ENCODE data around the gene BDKRB2. TPM values are rescaled to one million over a fixed set of nuclear protein-coding genes. Genes with fewer than 3 reads are reported as not detected.

BDKRB2 gene
- total and polyA plus RNA-seq, 7 donors, result 0.11 to 0.56 (median 0.35) TPM

GRCh38 chr14:96215452-96216244 is 11.0 kb downstream of the BDKRB2 start:
- no peak for DNase-seq
- no peaks in the 10 kb centered on the region for H3K36me3 ChIP-seq (ENCODE audit: insufficient read depth in 1 of 2, low read depth in 1 of 2)
- peaks cover 0 to 2% (median 0%) of the 10 kb centered on the region in 3 donors for H3K27me3 ChIP-seq (ENCODE audit: insufficient read depth in 3 of 3, low read length in 2 of 3)
- 84 to 92% (median 88%) methylated on average over 7 of the region's 7 CpGs for WGBS, 3 donors
- no peaks in the 10 kb centered on the region for H3K9me3 ChIP-seq
- no peak overlapping the region for H3K27ac ChIP-seq
- intact Hi-C loops (cut with DNase I), result no loop called here
- ATAC-seq, result no peak
- no peak for TF ChIP-seq CTCF (IDR thresholded peaks at IDR 0.05)
- no peak overlapping the region for H3K4me3 ChIP-seq
- H3K4me1 ChIP-seq, result no peaks in the 10 kb centered on the region

DNA sequence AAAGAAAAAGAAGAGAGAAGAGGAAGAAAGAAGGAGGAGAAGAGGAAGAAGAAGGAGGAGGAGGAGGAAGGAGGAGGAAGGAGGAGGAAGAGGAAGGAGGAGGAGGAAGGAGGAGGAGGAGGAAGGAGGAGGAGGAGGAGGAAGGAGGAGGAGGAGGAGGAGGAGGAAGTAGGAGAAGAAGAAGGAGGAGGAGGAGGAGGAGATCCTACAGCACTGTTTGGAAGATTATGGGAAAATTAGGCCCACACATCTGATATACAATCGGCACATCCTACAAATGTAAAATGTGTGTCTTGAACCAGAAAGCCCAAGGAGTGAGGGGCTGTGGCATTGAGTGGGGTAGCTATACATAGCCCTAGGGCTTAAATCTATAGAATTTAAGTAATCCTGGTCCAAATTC is 12.0 kb downstream of the BDKRB2 start:
- WGBS, 3 donors, result 78 to 94% (median 88%) methylated on average over 1 of the region's 1 CpG
- no peak for DNase-seq
- Histone ChIP-seq H3K4me1 (no peaks in the 10 kb centered on the region), H3K36me3 (ENCODE audit: insufficient read depth in 1 of 2, low read depth in 1 of 2) (no peaks in the 10 kb centered on the region), H3K4me3 (no peak overlapping the region), H3K9me3 (no peaks in the 10 kb centered on the region), H3K27me3 (ENCODE audit: insufficient read depth in 3 of 3, low read length in 2 of 3) (peaks cover 0 to 2% (median 0%) of the 10 kb centered on the region in 3 donors), H3K27ac (no peak overlapping the region)
- intact Hi-C loops (cut with DNase I), result no loop called here
- no peak for TF ChIP-seq CTCF (IDR thresholded peaks at IDR 0.05)
- no peak for ATAC-seq

DNA sequence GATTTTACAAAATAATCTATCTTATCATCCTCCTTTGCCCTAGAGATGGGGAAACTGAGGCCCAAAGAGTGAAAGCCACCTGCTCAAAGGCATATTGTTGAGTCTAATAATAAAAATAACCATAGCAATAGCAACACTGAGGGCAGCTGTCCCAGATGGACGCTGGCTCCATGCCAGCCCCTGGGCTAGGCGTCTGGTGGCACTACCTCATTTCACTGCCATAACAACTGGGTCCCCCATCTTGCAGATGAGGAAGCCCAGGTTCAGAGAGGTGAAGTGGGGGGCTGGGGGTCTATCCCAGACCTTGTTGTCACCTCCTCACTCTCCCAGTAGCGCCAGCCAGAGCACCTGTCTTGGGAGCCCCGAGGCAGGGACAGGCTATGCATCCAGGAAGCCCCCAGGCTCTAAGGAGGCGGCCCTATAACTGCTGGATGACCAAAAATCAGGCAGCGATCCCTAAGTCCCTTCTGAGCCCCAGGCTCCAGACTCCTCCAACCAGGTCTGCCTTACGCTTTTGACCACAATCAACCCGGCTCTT is 12.8 kb downstream of the BDKRB2 start:
- Histone ChIP-seq H3K4me1 (no peaks in the 10 kb centered on the region), H3K9me3 (no peaks in the 10 kb centered on the region), H3K36me3 (ENCODE audit: insufficient read depth in 1 of 2, low read depth in 1 of 2) (no peaks in the 10 kb centered on the region), H3K27ac (no peak overlapping the region), H3K4me3 (no peak overlapping the region), H3K27me3 (ENCODE audit: insufficient read depth in 3 of 3, low read length in 2 of 3) (peaks cover 0 to 2% (median 0%) of the 10 kb centered on the region in 3 donors)
- ATAC-seq (no peak), DNase-seq (no peak)
- 68 to 73% (median 69%) methylated on average over 8 of the region's 8 CpGs for WGBS, 3 donors
- no peak for TF ChIP-seq CTCF (IDR thresholded peaks at IDR 0.05)
- intact Hi-C loops (cut with DNase I), result no loop called here

- WGBS, 3 donors, result 92 to 94% (median 92%) methylated on average over 7 of the region's 7 CpGs
- Histone ChIP-seq H3K27ac (no peak overlapping the region), H3K4me1 (no peaks in the 10 kb centered on the region), H3K36me3 (ENCODE audit: insufficient read depth in 1 of 2, low read depth in 1 of 2) (no peaks in the 10 kb centered on the region), H3K27me3 (ENCODE audit: insufficient read depth in 3 of 3, low read length in 2 of 3) (peaks cover 0 to 2% (median 0%) of the 10 kb centered on the region in 3 donors), H3K9me3 (no peaks in the 10 kb centered on the region), H3K4me3 (no peak overlapping the region)
- ATAC-seq, result no peak
- intact Hi-C loops (cut with DNase I), result no loop called here
- no peak for TF ChIP-seq CTCF (IDR thresholded peaks at IDR 0.05)
- no peak for DNase-seq
These were observed 16.5 kb downstream of the BDKRB2 start for GRCh38 chr14:96221109-96221650.
